A549 (cell line): Measurements from ENCODE around the gene MAP3K19. TPM values are rescaled to one million over a fixed set of nuclear protein-coding genes. Genes with fewer than 3 reads are reported as not detected.

Experiments
- ATAC-seq, 2 experiments: fragments of 200-7000 bp in 1 of 2; fragments of >200 bp in 1 of 2; cut with Nextera tagmentation in 1 of 2; cut with Tn5 transposase in 1 of 2; 3 replicates each; pipeline versions ENCODE4 v1.8.0 to v1.9.1; 2018 to 2020; ENCODE audit warnings: mild to moderate bottlenecking in 1 of 2, moderate library complexity in 1 of 2
- CTCF ChIA-PET: fragments of 300-600 bp; sonication (Branson Sonifier 250); formaldehyde crosslinking; extraction: SDS; loops from one replicate; lab custom pipeline; 2021; ENCODE audit warnings: antibody characterized with exemption, inconsistent platforms; lab: Yijun Ruan, JAX
- POLR2A ChIA-PET: fragments of 350-600 bp; formaldehyde crosslinking; extraction: SDS; loops from one replicate; lab custom pipeline; 2021; ENCODE audit warnings: antibody characterized with exemption, inconsistent platforms; lab: Yijun Ruan, JAX
- DNase-seq, 2 experiments: peaks; one replicate each; pipeline versions ENCODE4 v3.0.0 to v3.0.0-alpha.2; 2011 to 2016; ENCODE audit warnings: low read depth in 1 of 2, low spot score in 1 of 2
- FAIRE-seq: peaks from 2 replicates; lab custom pipeline; 2011; peaks lifted over from hg19 to GRCh38; lab: Jason Lieb, UNC
- H3K27ac ChIP-seq, 2 experiments: fragments of >200 bp; sonication (Bioruptor Twin); formaldehyde crosslinking; 3 replicates each; pipeline ENCODE4 v1.5.1; 2016 to 2017
- H3K4me1 ChIP-seq: fragments of >200 bp; sonication (Bioruptor Twin); formaldehyde crosslinking; 3 replicates; pipeline ENCODE4 v1.6.1; 2016
- H3K4me2 ChIP-seq: fragments of >200 bp; sonication (Bioruptor Twin); formaldehyde crosslinking; 3 replicates; pipeline ENCODE4 v1.6.1; 2016
- H3K4me3 ChIP-seq: fragments of >200 bp; sonication (Bioruptor Twin); formaldehyde crosslinking; 3 replicates; pipeline ENCODE4 v1.5.1; 2016
- H3K9me3 ChIP-seq: fragments of >200 bp; sonication (Bioruptor Twin); formaldehyde crosslinking; 3 replicates; pipeline ENCODE4 v1.6.1; 2016
- ATOH8 ChIP-seq: fragments of 250-450 bp; sonication (Bioruptor Pico); IDR thresholded peaks from 2 replicates; pipeline ENCODE4 v1.5.0; 2020; ENCODE audit warnings: low read depth, mild to moderate bottlenecking, moderate library complexity
- BCL3 ChIP-seq: fragments of >200 bp; sonication (Bioruptor Twin); formaldehyde crosslinking; IDR thresholded peaks from 3 replicates; pipeline ENCODE4 v1.6.1; 2016
- CBX2 ChIP-seq: fragments of 200-600 bp; sonication (generic); IDR thresholded peaks from 2 replicates; pipeline ENCODE4 v1.6.1; 2016; ENCODE audit warnings: low read depth, mild to moderate bottlenecking, borderline replicate concordance
- CBX8 ChIP-seq: fragments of 200-600 bp; sonication (generic); IDR thresholded peaks from 2 replicates; pipeline ENCODE4 v1.6.1; 2016
- CHD4 ChIP-seq: fragments of 200-600 bp; sonication (generic); IDR thresholded peaks from 2 replicates; pipeline ENCODE4 v1.6.1; 2016; ENCODE audit warnings: antibody characterized with exemption, mild to moderate bottlenecking, borderline replicate concordance
- CTCF ChIP-seq: fragments of >200 bp; sonication (Bioruptor Twin); formaldehyde crosslinking; IDR thresholded peaks from 3 replicates; pipeline ENCODE4 v1.5.1; 2016
- E2F6 ChIP-seq: IDR thresholded peaks from 2 replicates; pipeline ENCODE4 v1.6.1; 2012; ENCODE audit warnings: low read depth, borderline replicate concordance
- EHMT2 ChIP-seq: fragments of 200-600 bp; sonication (generic); IDR thresholded peaks from 2 replicates; pipeline ENCODE4 v1.6.1; 2016; ENCODE audit warnings: antibody characterized with exemption, low read depth, mild to moderate bottlenecking, moderate library complexity
- ESRRA ChIP-seq: fragments of 150-350 bp; IDR thresholded peaks from 2 replicates; pipeline ENCODE4 v1.6.1; 2014; ENCODE audit warnings: mild to moderate bottlenecking, low read length, borderline replicate concordance
- FOSL2 ChIP-seq, 2 experiments: fragments of 450-650 bp in 1 of 2; fragments of >200 bp in 1 of 2; sonication (Bioruptor Twin) in 1 of 2; formaldehyde crosslinking; IDR thresholded peaks; 2 replicates each; pipeline versions ENCODE4 v1.5.0 to v1.6.1; 2016 to 2020; ENCODE audit warnings: mild to moderate bottlenecking in 1 of 2, moderate library complexity in 1 of 2
- HDAC2 ChIP-seq: fragments of 200-600 bp; sonication (generic); IDR thresholded peaks from 2 replicates; pipeline ENCODE4 v1.6.1; 2016
- KDM5A ChIP-seq: fragments of 200-600 bp; sonication (generic); IDR thresholded peaks from 2 replicates; pipeline ENCODE4 v1.6.1; 2016; ENCODE audit warnings: antibody characterized with exemption, mild to moderate bottlenecking
- MAX ChIP-seq: IDR thresholded peaks from 2 replicates; pipeline ENCODE4 v1.6.1; 2012
- MYC ChIP-seq: IDR thresholded peaks from 2 replicates; pipeline ENCODE4 v1.6.1; 2012; ENCODE audit warnings: mild to moderate bottlenecking, inconsistent platforms, low read length, improper control_type of control experiment, borderline replicate concordance
- NPAS2 ChIP-seq: fragments of 250-450 bp; sonication (Bioruptor Pico); IDR thresholded peaks from 2 replicates; pipeline ENCODE4 v1.8.0; 2022; ENCODE audit warnings: mild to moderate bottlenecking, moderate library complexity, borderline replicate concordance
- PHF8 ChIP-seq: fragments of 200-600 bp; sonication (generic); IDR thresholded peaks from 2 replicates; pipeline ENCODE4 v1.6.1; 2016; ENCODE audit warnings: low read depth, mild to moderate bottlenecking, antibody characterized with exemption, moderate library complexity, borderline replicate concordance
- POLR2A ChIP-seq: IDR thresholded peaks from 2 replicates; pipeline ENCODE4 v1.6.1; 2012; ENCODE audit warnings: mild to moderate bottlenecking, low read length
- REST ChIP-seq: fragments of 200-600 bp; sonication (generic); IDR thresholded peaks from 2 replicates; pipeline ENCODE4 v1.6.1; 2016; ENCODE audit warnings: antibody characterized with exemption, mild to moderate bottlenecking, moderate library complexity
- RFX5 ChIP-seq: fragments of 450-650 bp; IDR thresholded peaks from 2 replicates; pipeline ENCODE4 v1.7.1; 2014; ENCODE audit warnings: antibody characterized with exemption, mild to moderate bottlenecking, moderate library complexity
- RNF2 ChIP-seq: fragments of 200-600 bp; sonication (generic); IDR thresholded peaks from 2 replicates; pipeline ENCODE4 v1.6.1; 2016; ENCODE audit warnings: low read depth, mild to moderate bottlenecking, antibody characterized with exemption, moderate library complexity, borderline replicate concordance
- SREBF2 ChIP-seq: fragments of 450-650 bp; IDR thresholded peaks from 2 replicates; pipeline ENCODE4 v1.6.1; 2014; ENCODE audit warnings: mild to moderate bottlenecking, moderate library complexity
- USF2 ChIP-seq: fragments of 450-650 bp; IDR thresholded peaks from 2 replicates; pipeline ENCODE4 v1.6.1; 2014; ENCODE audit warnings: antibody characterized with exemption
- ZFP36 ChIP-seq: fragments of 450-650 bp; IDR thresholded peaks from 2 replicates; pipeline ENCODE4 v1.6.1; 2014; ENCODE audit warnings: borderline replicate concordance; ENCODE audit not compliant: partially characterized antibody
- ZSCAN20 ChIP-seq: fragments of 250-450 bp; sonication (Bioruptor Pico); IDR thresholded peaks from 2 replicates; pipeline ENCODE4 v1.8.0; 2022; ENCODE audit warnings: mild to moderate bottlenecking, moderate library complexity
- WGBS: methylation state at CpG from one replicate; pipeline ENCODE4 v1.1.6; 2017; ENCODE audit errors: missing lambda C conversion rate; 5-methylcytosine and 5-hydroxymethylcytosine counted together
- polyA plus RNA-seq, 4 experiments: library from polyadenylated mRNA; depleted of rRNA in 3 of 4; stranded (reverse); fragments of >200 nt; fragmentation: RNase III in 1 of 4; extraction: RNeasy Plus Mini Kit Qiagen cat#74134 plus additional on column Dnase treatment in 1 of 4; gene quantifications; 2 replicates in 3 of 4; 3 replicates in 1 of 4; pipeline ENCODE4 v1.2.3, GENCODE V29; 2011 to 2017

Gene MAP3K19
- polyA plus RNA-seq, 2 of the 4 experiments (the other 2 are of a cell fraction): not detected

- DNase-seq: no peak
- Histone ChIP-seq H3K4me2 (no peak overlapping the region), H3K4me1 (no peaks in the 10 kb centered on the region), H3K4me3 (no peak overlapping the region), H3K27ac (no peak overlapping the region), H3K9me3 (no peaks in the 10 kb centered on the region)
- ChIA-PET POLR2A (no interaction called here), CTCF (interaction anchor here (1.2 kb wide), 1 partner anchor 11 kb away, joined by 4 read pairs; no protein-coding TSS in a partner anchor)
- no peak for FAIRE-seq
- TF ChIP-seq EHMT2 (no peak), CBX8 (no peak), RFX5 (no peak), POLR2A (no peak), KDM5A (no peak), FOSL2 (IDR thresholded peaks at IDR 0.05) (no peak), FOSL2 (CRISPR knock-in tag; IDR thresholded peaks at IDR 0.05) (no peak), PHF8 (no peak), REST (no peak), E2F6 (no peak), USF2 (no peak)
- no peak for ATAC-seq
- WGBS: 97% methylated on average over 5 of the region's 5 CpGs
These were observed 93.2 kb downstream of the MAP3K19 start for GRCh38 chr2:134954065-134954464.

- no peaks in the 10 kb centered on the region for H3K4me1 ChIP-seq
- no peaks in the 10 kb centered on the region for H3K9me3 ChIP-seq
- no peak for DNase-seq
- no peak for TF ChIP-seq MYC
- no peak for TF ChIP-seq ZFP36
- TF ChIP-seq NPAS2 (CRISPR knock-in tag): no peak
- no peak for TF ChIP-seq EHMT2
- TF ChIP-seq ZSCAN20 (CRISPR knock-in tag): no peak
- 91% methylated on average over 3 of the region's 3 CpGs for WGBS
- FAIRE-seq: no peak
- ChIA-PET POLR2A (no interaction called here), CTCF (no interaction called here)
- no peak overlapping the region for H3K27ac ChIP-seq
- H3K4me3 ChIP-seq: no peak overlapping the region
- H3K4me2 ChIP-seq: no peak overlapping the region
- no peak for ATAC-seq
These were observed 94.6 kb downstream of the MAP3K19 start for GRCh38 chr2:134952608-134953007.

- CTCF ChIA-PET: no interaction called here
- TF ChIP-seq ESRRA (no peak), SREBF2 (no peak), RNF2 (no peak), NPAS2 (CRISPR knock-in tag) (no peak), MAX (no peak), BCL3 (no peak), HDAC2 (no peak), CBX2 (no peak), CHD4 (no peak), PHF8 (no peak), CTCF (no peak), ATOH8 (CRISPR knock-in tag) (no peak)
These were observed 96.4 kb downstream of the MAP3K19 start for GRCh38 chr2:134950886-134951285.

More at GRCh38 chr2:134950886-134951285, 96.4 kb downstream of the MAP3K19 start:
- ATAC-seq: no peak
- no peak for FAIRE-seq
- no peaks in the 10 kb centered on the region for H3K4me1 ChIP-seq
- 90% methylated on average over 2 of the region's 2 CpGs for WGBS
- H3K4me3 ChIP-seq: no peak overlapping the region
- H3K4me2 ChIP-seq: no peak overlapping the region
- DNase-seq: no peak
- no peak overlapping the region for H3K27ac ChIP-seq
- no peaks in the 10 kb centered on the region for H3K9me3 ChIP-seq
- POLR2A ChIA-PET: no interaction called here
